HG03442 (cell line): ENCODE data around the gene KLHL5.
"Not testable (repeated sequence)": the region's sequence is repeated elsewhere in the genome, so short reads cannot be mapped to it uniquely, and the experiment has no call there.

Experiments
- ATAC-seq: cut with Tn5 transposase; IDR thresholded peaks from one replicate; pipeline ENCODE4 v1.9.1; 2021; ENCODE audit warnings: mild to moderate bottlenecking, moderate library complexity; ENCODE audit not compliant: unreplicated experiment

Gene KLHL5

DNA sequence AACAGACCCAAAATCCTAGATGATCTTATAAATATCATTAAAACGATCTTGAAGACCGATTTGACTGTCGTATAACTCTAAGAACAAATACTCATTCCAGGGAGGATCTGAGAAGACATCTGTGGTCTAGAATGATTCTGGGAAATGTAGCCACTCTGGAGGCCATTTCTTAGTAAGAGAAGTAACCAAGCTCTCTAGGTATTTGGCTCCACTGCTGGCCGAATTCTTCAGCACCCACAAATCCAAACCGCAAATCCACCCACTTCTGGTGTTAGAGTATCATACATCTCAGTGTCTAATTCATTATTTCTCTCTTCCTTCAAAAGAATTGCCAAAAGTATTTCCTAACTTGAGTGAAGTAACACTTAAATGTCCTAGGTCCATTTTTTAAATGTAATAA is 23.9 kb downstream of the KLHL5 start:
- ATAC-seq: no peak

DNA sequence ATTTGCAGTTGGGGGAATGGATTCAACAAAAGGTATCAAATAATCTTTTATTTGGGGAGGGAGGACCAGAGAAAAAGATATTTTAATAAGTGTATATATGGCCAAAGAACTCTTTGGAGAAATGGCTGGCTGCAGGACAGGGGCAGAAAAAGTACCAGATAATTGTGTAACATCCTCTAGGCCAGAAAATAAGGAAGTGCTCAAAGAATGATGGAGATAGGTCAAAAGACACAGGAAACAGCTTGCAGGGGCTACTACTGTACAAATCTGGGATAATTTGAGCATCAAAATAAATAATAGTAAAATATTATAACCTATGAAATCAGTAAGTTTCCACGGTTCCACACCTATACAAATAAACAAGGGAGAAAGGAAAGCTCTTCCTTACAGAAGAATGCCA is 34.8 kb downstream of the KLHL5 start:
- no peak for ATAC-seq

DNA sequence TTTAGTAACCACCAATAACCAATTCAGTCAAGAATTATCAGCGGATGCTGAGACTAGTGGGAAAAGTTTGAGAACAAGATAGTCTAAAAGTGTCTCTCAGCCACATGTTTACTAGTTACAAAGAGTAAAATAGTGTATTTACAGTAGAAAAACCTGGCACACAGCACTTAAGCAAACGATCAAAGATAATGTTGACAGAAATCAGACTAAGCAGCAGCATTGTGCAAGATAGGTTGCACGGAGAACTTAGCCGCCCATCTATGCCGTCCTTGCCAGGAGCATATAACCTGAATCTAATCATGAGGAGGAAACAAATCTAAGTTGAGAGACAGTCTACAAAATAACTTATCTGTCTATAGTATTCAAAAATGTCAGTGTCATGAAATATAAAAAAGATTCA is 35.3 kb downstream of the KLHL5 start:
- no peak for ATAC-seq

DNA sequence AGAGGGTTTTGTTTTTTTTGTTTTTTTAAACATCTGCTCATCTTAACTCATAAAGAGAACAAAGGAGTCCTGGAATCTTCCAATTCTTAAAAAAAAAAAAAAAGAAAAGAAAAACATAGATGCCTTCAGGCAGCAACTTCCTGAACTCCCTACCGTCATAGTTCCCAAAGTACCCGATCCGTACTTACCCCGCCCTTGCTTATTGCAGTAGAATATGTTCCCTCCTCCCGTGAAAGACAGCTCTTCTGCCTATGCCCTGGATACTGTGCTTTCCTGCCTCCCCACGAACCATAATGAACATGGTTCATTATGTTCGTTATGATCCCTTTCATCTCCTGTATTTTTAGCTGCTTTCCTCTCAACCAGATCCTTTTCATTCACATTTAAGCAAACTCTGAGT is 40.3 kb downstream of the KLHL5 start:
- ATAC-seq: no peak

DNA sequence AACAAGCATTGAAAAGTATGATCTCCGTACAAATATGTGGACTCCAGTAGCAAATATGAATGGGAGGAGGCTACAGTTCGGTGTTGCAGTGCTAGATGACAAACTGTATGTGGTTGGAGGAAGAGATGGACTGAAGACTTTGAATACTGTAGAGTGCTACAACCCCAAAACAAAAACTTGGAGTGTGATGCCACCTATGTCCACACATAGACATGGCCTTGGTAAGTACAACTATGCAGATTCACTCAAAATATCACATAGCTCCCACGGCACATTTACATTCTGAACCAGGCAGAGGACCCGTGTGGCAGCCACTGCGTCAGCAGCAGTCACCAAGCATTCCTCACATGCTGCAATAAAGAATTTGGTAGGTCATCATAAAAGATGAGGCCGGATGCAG is 41.3 kb downstream of the KLHL5 start:
- no peak for ATAC-seq

DNA sequence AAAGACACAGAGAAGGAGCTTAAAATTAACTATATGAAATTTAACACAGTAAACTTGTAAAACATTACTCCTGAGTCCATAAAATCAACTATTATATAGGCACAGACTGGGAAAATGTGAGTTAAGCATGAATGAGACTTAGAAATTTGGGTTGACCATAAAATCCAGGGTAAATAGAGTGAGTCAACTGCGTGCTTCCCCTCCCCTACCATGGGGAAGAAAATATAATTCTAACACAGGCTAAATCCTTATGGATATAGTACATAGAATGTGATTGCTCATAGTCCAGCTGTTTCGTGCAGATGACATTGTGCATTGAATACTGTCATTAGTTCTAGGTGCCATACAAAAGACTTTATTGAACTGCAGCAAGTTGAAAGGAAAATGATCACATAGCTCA is 42.2 kb downstream of the KLHL5 start:
- ATAC-seq: no peak

DNA sequence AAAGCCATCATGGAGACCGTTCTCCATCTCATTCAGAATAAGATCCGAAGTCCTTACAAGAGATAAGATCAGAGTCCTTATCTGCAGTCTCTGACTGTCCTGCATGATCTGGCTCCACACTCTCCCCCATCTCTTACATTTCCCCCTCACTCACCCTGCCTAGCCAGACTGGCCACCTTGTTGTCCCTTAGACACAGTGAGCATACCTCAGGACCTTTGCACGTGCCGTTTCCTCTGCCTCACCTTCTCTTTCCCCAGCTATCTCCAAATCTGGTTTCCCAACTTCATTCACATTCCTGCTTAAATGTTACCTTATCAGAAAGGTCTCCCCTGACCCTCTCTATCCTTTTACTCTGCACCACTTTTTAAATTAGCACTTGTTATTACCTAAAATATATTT is 44.0 kb downstream of the KLHL5 start:
- ATAC-seq: no peak

DNA sequence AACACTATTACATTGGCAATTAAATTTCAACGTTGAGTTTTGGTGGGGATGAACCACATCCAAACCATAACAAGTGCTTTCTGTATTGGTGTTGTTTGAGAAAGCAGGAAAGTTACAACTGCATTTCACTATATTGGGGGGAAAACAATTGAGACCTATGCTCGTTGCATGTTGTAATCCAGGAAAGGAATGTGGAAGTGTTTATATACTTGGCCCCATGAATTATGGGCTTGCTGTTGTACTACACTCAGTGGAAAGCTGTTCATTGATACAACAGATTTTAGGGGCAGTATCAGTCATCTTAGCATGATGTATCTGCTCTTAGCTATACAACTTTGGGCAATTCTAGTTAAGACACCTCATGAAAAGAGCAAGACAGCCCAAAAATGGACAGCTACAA is 52.4 kb downstream of the KLHL5 start:
- ATAC-seq: no peak

DNA sequence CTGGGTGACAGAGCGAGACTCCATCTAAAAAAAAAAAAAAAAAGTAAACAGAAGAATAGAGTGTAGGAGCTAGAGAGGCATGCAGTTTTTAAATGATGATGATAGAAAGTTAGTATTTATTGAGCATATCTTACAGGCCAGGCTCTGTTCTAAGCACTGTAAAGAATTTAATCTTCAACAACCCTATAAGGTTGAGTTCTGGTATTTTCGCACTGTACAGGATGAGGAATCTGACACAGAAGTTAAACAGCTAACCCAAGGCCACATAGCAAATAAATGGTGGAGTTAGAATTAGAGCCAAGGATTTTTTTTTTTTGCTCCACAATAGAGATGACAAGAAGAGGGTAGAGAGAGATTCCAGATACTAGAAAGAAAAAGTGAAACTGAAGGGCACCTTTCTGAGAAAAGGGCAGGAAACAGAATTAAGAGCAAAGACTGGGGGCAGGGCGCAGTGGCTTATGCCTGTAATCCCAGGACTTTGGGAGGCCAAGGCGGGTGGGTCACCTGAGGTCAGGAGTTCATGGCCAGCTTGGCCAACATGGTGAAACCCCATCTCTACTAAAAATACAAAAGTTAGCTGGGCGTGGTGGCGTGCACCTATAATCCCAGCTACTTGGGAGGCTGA is 56.1 kb downstream of the KLHL5 start:
- ATAC-seq: no peak

DNA sequence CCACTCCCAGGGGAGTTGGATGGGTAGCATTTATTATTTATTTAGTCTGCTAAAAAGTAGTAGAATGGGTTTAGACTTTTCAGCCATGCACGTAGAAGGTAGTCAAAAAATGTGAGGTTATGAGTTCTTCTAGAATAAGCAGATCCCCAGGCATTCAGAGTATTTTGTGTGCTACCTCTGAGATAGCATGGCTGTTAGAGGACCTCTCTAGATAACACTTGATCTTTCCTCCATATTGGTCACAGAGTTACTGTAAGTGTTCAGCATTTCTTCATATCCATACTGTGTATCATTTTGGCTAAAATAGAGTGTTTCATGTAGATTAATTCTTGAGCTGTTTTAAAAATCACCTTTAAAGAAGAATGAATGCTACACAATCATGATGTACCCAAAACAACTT is 58.4 kb downstream of the KLHL5 start:
- ATAC-seq: no peak

DNA sequence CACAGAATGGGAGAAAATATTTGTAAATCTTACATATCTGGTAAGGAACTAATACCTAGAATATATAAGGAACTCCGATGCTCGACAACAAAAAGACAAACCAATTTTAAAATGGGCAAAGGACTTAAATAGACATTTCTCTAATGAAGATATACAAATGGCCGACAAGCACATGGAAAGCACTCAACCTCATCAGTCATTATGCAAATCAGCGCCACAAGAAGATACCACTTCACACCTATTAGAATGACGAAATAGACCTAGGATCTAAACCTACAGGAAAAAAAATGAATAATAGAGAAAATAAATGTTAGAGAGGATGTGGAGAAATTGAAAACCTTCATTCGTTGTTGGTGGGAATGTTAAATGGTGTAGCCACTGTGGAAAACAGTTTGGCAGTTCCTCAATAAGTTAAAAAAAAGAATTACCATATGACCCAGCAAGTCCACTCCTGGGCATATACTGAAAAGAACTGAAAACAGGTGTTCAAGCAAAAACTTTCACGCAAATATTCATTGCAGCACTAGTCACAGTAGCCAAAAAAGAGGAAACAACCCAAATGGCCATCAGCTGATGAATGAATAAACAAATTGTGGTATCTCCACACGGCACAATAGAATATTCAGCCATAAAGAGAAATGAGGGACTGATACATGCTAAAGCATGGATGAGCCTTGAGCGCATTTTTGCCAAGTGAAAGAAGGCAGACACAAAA is 63.0 kb downstream of the KLHL5 start:
- ATAC-seq: peak; percentile 43

DNA sequence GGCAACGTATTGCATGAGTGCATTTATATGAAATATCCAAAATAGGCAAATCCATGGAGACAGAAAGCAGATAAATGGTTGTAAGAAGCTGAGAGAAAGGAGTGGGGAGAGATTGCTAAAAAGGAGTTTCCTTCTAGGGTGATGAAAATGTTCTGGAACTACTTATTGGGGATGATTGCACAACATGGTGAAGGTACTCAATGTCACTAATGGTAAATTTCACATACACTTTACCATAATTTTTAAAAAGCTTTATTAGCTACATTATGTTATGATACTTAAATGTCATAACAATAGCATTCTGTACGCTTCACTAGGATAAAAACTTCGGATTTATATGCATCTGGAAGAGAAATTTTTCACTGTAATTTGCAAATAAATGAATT is 63.6 kb downstream of the KLHL5 start:
- no peak for ATAC-seq

DNA sequence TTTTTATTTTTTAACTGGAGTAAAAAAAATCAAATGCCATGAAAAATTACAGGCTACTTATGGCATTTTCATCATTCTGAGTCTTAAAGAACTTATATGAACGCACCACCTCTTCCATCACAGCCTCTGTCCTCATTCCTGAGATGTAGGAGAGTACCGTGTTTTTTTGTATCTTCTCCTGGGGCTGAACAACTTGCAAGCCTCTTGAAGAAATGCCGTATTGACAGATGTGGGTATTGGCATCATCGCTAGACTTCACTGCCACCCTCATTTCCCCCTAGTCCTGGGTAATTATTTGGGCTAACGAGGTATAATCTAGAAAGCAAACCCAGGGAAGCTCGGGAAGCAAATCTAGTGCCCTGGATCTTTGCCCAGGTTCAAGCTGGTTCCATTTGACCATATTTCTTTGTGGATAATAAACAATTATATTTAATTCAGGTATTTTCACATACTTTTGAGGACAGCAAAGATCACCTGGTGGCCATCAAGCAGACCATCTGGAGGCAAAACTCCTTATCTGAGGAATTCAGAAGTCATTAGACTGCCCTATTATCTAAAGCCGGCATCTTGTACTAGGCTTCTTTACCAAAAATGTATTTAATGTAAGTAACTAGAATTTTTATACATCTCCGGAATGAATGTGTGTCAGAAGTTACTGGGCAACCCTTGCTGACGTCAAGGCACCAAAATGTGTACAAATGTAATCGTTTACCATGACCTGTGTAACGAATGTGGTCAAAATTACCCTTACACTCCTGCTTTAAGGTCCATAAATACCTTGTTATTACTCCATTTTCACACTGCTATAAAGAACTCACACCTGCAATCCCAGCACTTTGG is 64.4 kb downstream of the KLHL5 start:
- no peak for ATAC-seq

DNA sequence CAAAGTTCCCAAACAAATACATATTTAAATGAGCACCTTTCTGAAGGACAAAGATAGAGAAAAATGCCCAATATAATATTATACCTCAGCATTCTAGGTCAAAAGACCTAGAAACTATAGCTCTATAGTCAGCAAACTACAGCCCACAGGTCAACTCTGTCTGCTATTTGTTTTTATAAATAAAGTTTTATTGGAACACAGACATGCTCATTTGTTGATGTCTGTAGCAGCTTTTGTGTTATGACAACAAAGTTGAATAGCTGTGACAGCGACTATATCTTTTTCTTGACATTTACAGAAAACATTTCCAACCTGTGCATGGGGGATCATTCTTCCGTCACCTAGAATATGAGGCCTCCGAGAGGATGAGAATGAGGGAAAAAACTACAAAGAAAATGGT is 71.6 kb downstream of the KLHL5 start:
- no peak for ATAC-seq

DNA sequence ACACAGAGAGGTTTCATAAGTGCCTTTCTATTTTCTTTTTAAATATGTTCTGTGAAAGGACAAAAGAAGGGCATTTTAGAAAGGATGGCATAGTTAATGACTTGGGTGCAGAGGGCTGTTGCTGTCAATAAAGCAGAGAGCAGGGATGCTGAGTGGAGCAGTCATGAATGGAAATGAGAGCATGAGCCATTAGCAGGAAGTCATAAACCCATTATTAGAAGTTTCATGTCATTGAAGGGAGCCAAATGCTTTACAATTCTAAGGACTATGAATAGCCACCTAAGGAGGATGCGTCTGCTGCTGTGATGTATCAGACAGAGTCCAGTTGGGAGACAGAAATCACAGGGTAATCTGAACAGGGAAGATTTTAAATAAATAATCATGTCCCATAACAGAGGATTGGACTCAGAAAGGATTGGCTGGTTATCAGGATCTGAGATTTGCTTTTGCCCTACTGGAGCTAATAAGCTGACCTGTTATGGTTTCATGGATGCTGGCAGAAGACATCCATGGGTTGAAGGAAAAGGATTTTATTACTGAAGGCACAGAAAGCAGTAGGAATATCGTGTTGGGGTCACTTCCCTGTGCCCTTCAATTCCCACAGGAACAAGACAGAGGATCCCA is 72.8 kb downstream of the KLHL5 start:
- no peak for ATAC-seq

DNA sequence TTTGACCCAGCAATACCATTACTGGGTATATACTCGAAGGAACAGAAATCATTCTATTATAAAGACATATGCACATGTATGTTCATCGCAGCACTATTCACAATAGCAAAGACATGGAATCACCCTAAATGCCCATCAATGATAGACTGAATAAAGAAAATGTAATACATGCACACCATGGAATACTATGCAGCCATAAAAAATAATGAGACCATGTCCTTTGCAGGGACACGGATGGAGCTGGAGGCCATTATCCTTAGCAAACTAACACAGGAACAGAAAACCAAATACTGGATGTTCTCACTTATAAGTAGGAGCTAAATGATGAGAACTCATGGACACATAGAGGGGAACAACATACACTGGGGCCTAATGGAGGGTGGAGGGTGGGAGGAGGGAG is 76.2 kb downstream of the KLHL5 start:
- not testable (repeated sequence) for ATAC-seq

DNA sequence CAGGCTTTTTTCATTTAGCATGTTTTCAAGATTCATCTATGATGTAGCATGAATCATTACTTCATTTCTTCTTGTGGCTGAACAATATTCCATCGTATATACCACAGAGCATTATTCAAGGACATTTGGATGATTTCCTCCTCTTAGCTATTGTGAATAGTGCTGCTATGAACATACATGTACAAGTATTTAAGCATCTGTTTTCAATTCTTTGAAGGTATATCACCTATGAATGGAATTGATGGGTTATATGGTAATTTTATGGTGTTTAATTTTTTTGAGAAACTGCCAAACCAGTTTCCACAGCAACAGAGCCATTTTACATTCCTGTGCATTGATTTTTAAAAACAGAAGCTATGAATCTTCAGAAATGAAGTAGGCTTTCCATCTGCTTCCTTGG is 84.2 kb downstream of the KLHL5 start:
- no peak for ATAC-seq

DNA sequence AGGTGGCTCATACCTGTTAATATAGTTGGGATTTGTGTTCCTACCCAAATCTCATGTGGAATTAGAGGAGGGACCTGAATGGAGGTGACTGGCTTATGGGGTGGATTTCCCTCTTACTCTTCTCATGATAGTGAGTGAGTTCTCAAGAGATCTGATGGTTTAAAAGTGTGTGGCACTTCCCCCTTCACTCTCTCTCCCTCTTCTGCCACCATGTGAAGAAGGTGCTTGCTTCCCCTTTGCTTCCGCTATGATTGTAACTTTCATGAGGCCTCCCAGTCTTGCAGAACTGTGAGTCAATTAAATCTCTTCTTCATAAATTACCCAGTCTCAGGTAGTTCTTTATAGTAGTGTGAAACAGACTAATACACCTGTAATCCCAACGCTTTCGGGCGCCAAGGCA is 92.0 kb downstream of the KLHL5 start:
- no peak for ATAC-seq

DNA sequence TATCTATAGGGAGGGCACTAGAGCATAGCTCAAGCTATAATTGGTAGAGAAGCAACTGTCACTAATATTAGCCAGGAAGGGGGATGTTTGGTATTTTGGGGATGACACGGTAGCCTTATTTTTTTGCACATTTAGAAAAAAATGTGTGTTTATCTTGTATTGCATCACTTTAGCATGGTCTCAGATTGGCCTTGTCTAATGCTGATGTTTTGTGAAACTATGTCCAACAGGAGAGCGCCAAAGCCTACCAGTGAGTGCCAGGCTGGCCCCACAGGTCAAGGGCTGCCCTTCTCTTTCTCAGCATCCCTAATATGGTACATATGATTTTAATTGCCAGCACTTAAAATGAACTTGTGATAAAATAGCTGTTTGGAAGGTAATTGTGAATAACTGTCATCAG is 95.5 kb downstream of the KLHL5 start:
- no peak for ATAC-seq

DNA sequence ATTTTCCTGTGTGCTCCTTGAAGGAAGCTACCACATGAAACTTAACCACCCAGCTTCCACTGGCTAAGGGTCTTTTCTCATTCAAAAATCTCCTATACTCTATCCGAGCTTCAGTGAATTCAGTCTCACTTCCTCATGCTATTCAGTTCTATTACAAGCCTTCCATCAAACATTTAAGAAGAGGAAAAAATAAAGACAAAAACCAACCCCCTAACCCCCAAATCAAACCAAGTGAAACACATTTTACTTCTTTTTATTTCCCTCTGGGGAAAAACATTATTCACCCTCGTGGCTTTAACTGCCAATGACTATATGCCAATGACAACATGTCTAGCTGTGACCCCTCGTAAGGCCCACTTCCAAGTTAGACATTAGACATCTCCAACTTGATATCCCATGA is 104.1 kb downstream of the KLHL5 start:
- ATAC-seq: no peak

DNA sequence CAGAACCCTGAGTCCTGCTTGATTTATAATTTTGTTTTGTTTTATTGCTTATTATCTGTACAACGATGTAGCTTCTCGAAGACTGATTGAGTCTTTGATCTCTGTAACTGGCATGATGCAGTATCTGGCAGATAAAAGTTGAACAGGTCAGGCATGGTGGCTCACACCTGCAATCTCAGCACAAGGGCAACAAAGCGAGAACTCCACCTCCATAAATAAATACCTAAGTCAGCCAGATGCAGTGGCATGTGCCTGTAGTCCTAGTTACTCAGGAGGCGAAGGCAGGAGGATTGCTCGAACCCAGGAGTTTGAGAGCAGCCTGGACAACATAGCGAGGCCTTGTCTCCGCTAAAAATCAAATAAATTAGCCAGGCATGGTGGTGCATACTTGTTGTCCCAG is 104.6 kb downstream of the KLHL5 start:
- ATAC-seq: no peak

DNA sequence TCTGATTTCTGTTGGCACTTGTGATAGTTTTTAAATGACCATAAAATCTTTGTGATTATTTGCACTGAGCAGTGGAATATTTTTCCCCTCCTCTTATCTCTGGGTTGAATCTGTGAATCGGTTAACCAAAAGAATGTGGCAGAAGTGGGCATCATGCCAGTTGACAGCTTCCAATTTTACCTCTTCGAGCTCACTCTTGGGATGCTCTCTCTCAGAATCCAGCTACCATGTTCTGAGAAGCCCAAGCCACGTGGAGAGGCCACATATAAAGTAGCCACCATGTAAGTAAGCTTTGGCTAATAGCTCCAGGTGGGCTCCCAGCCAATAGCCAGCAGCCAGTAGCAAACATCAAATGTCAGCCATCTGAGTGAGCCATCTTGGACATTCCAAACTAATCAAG is 107.4 kb downstream of the KLHL5 start:
- ATAC-seq: no peak
